Fibroblast of lung (primary cell): ENCODE data around the gene GPRC5C. TPM values are rescaled to one million over a fixed set of nuclear protein-coding genes. Genes with fewer than 3 reads are reported as not detected.

Experiments used
- DNase-seq, 2 donors: peaks; one replicate each; pipeline versions ENCODE4 v3.0.0 to v3.0.0-alpha.2; 2010; ENCODE audit warnings: low read depth in 2 of 2
- H2AFZ ChIP-seq: 2 replicates; pipeline ENCODE4 v1.5.1; 2012; ENCODE audit warnings: low read length, control low read depth, inconsistent platforms
- H3K27ac ChIP-seq: 2 replicates; pipeline ENCODE4 v1.5.1; 2011; ENCODE audit warnings: low read length, control low read depth; ENCODE audit not compliant: insufficient read depth
- H3K27me3 ChIP-seq: 2 replicates; pipeline ENCODE4 v1.5.1; 2011; ENCODE audit warnings: mild to moderate bottlenecking, low read length; ENCODE audit not compliant: control insufficient read depth, insufficient read depth
- H3K36me3 ChIP-seq: 2 replicates; pipeline ENCODE4 v1.5.1; 2011; ENCODE audit warnings: low read length; ENCODE audit not compliant: control insufficient read depth, insufficient read depth
- H3K4me1 ChIP-seq: 2 replicates; pipeline ENCODE4 v1.5.1; 2011; ENCODE audit warnings: low read length; ENCODE audit not compliant: control insufficient read depth, insufficient read depth; ENCODE audit errors: extremely low read depth
- H3K4me2 ChIP-seq: 2 replicates; pipeline ENCODE4 v1.5.1; 2011; ENCODE audit warnings: low read length, control low read depth; ENCODE audit not compliant: insufficient read depth; ENCODE audit errors: extremely low read depth
- H3K4me3 ChIP-seq, 4 experiments: fragments of 200-600 bp in 1 of 4; sonication (generic) in 1 of 4; replicated peaks in 1 of 4; 2 replicates each; pipeline ENCODE4 v1.5.1; 2011 to 2016; ENCODE audit warnings: low read length in 4 of 4, low read depth in 3 of 4, mild to moderate bottlenecking in 3 of 4, control low read depth in 2 of 4, inconsistent platforms in 1 of 4, mixed read lengths in 1 of 4; ENCODE audit not compliant: insufficient read depth in 1 of 4; ENCODE audit errors: control extremely low read depth in 1 of 4
- H3K79me2 ChIP-seq: 2 replicates; pipeline ENCODE4 v1.5.1; 2012; ENCODE audit warnings: mild to moderate bottlenecking, low read length, inconsistent platforms; ENCODE audit not compliant: control insufficient read depth, insufficient read depth
- H3K9ac ChIP-seq: 2 replicates; pipeline ENCODE4 v1.5.1; 2011; ENCODE audit warnings: mild to moderate bottlenecking, low read length, control low read depth; ENCODE audit not compliant: insufficient read depth
- H3K9me3 ChIP-seq: 2 replicates; pipeline ENCODE4 v1.5.1; 2012; ENCODE audit warnings: low read depth, low read length; ENCODE audit not compliant: control insufficient read depth, insufficient read depth
- H4K20me1 ChIP-seq: 2 replicates; pipeline ENCODE4 v1.5.1; 2011; ENCODE audit warnings: low read length; ENCODE audit not compliant: control insufficient read depth, insufficient read depth; ENCODE audit errors: extremely low read depth
- EZH2 ChIP-seq: IDR thresholded peaks from 2 replicates; pipeline ENCODE4 v1.5.1; 2012; ENCODE audit warnings: low read length, control low read depth, mild to moderate bottlenecking; ENCODE audit errors: missing control alignments
- polyA plus RNA-seq, 2 donors: library from polyadenylated mRNA; depleted of rRNA in 1 of 2; stranded (reverse) in 1 of 2; unstranded in 1 of 2; fragments of >200 nt; gene quantifications; 2 replicates each; pipeline ENCODE4 v1.2.1, GENCODE V29; 2011 to 2012; ENCODE audit warnings: missing spikeins in 1 of 2
- total RNA-seq: library from RNA; depleted of rRNA; stranded (reverse); fragments of >200 nt; gene quantifications from 2 replicates; pipeline ENCODE4 v1.2.1, GENCODE V29; 2014
- TF ChIP-seq, protein P1 (sequence below), 2 donors: IDR thresholded peaks in 1 of 2; conservative IDR thresholded peaks in 1 of 2; 1 replicate in 1 of 2; 2 replicates in 1 of 2; pipeline ENCODE4 v1.5.1; 2011 to 2012; ENCODE audit warnings: low read length in 2 of 2, control low read depth in 1 of 2, inconsistent platforms in 1 of 2, low read depth in 1 of 2, mild to moderate bottlenecking in 1 of 2

Gene GPRC5C
- total and polyA plus RNA-seq, 2 donors (not counting 1 experiment from before 2014, with no cell fraction given) = 0.11 to 1.5 TPM

DNA sequence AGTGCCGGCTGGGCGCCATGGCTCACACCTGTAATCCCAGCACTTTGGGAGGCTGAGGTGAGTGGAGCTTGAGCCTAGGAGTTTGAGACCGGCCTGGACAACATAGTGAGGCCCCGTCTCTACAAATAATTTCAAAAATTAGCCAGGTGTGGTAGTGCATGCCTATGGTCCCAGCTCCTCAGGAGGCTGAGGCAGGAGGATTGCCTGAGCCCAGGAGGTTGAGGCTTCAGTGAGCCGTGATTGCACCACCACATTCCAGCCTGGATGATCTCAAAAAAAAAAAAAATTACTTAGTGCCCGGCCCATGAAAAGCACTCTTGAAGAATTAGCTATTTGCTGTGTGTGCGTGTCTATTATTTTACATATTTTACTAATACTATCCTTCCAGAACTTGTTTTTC lies 9.6 kb downstream of the GPRC5C start:
- no peak overlapping the region for H3K27ac ChIP-seq
- no peaks in the 10 kb centered on the region for H3K79me2 ChIP-seq
- H3K27me3 ChIP-seq = no peaks in the 10 kb centered on the region
- H4K20me1 ChIP-seq = no peaks in the 10 kb centered on the region
- H3K36me3 ChIP-seq = no peaks in the 10 kb centered on the region
- no peaks in the 10 kb centered on the region for H3K9me3 ChIP-seq
- TF ChIP-seq, protein P1, sequence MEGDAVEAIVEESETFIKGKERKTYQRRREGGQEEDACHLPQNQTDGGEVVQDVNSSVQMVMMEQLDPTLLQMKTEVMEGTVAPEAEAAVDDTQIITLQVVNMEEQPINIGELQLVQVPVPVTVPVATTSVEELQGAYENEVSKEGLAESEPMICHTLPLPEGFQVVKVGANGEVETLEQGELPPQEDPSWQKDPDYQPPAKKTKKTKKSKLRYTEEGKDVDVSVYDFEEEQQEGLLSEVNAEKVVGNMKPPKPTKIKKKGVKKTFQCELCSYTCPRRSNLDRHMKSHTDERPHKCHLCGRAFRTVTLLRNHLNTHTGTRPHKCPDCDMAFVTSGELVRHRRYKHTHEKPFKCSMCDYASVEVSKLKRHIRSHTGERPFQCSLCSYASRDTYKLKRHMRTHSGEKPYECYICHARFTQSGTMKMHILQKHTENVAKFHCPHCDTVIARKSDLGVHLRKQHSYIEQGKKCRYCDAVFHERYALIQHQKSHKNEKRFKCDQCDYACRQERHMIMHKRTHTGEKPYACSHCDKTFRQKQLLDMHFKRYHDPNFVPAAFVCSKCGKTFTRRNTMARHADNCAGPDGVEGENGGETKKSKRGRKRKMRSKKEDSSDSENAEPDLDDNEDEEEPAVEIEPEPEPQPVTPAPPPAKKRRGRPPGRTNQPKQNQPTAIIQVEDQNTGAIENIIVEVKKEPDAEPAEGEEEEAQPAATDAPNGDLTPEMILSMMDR (conservative IDR thresholded peaks at IDR 0.05 in 1 of 2, IDR thresholded peaks at IDR 0.05 in 1 of 2; ENCODE audit: low read depth in 1 of 2, low read length in 2 of 2) = no peak
- no peak for TF ChIP-seq EZH2
- no peak overlapping the region for H2AFZ ChIP-seq
- no peak overlapping the region for H3K4me3 ChIP-seq
- no peak overlapping the region for H3K9ac ChIP-seq
- no peak overlapping the region for H3K4me2 ChIP-seq
- DNase-seq = no peak
- H3K4me1 ChIP-seq = no peaks in the 10 kb centered on the region

DNA sequence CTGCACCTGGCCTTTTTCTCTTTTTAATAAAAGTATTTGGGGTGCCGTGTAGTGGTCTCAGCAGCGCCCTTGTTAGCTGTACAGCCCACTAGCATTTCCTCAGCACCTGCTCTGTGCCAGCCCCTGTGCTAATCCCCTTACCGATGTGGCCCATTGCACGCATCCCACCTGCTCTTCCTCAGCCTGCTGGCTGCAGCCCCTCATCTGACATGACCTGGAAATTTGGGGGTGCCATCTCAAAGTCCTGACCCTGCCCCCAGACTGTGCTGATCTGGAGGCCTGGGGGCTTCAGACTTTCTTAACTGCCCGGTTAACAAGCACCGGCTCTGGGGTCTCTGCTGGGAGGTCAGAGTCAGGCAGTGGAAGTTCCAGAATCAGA lies 10.4 kb downstream of the GPRC5C start:
- Histone ChIP-seq H4K20me1 (no peaks in the 10 kb centered on the region), H3K79me2 (no peaks in the 10 kb centered on the region)
- no peak for DNase-seq

DNA sequence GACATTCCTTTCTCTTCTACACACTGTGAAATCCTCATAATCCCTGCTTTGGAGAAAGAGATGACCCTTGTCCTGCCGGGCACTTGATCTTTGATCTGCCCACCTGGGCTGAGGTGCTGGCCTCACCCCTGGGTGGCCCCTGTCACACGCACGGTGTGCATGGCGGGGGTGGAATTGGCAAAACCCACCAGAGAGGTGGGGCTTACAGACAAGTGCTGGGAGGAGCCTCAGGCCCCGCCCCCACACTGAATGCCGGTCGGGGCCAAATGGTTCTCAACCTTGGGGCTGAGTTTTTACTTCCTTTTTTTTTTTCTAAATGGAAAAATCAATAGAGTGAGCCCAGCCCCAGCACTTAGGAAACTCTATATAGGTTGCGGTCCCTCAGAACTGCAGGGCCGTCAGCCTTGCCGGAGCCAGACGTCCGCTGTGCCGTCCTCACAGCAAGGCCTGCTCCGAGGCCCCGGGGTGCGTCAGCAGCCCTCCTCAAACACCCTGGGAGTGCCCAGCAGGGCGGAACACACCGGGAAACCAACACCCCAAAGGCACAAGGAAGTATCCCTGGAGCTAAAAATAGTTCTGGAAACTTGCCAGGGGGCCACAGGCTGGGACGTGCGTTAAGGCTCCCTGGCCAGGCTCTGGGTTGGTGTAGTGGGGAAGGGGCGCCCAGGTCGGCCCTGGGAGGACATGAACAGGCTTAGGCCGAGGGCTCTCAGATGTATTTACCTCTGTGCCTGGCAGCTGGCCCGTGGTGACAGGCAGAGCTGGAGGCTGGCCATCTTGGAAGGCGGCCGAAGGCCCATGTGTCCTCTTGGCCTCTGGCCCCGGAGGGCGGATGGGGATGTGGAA lies 11.0 kb downstream of the GPRC5C start:
- Histone ChIP-seq H3K4me3 (no peak overlapping the region), H3K27me3 (no peaks in the 10 kb centered on the region), H3K27ac (no peak overlapping the region), H2AFZ (no peak overlapping the region), H3K79me2 (no peaks in the 10 kb centered on the region), H3K9ac (no peak overlapping the region), H3K36me3 (no peaks in the 10 kb centered on the region), H4K20me1 (no peaks in the 10 kb centered on the region), H3K4me1 (no peaks in the 10 kb centered on the region), H3K4me2 (no peak overlapping the region), H3K9me3 (no peaks in the 10 kb centered on the region)
- DNase-seq = peak in 1 of 2 donors; percentile 41
- TF ChIP-seq, protein P1 (conservative IDR thresholded peaks at IDR 0.05 in 1 of 2, IDR thresholded peaks at IDR 0.05 in 1 of 2; ENCODE audit: low read depth in 1 of 2, low read length in 2 of 2) = no peak
- no peak for TF ChIP-seq EZH2

More for the DNA sequence above, 10.4 kb downstream of the GPRC5C start:
- TF ChIP-seq, protein P1 (conservative IDR thresholded peaks at IDR 0.05 in 1 of 2, IDR thresholded peaks at IDR 0.05 in 1 of 2; ENCODE audit: low read depth in 1 of 2, low read length in 2 of 2) = no peak
- no peak for TF ChIP-seq EZH2
- Histone ChIP-seq H3K27me3 (no peaks in the 10 kb centered on the region), H3K4me1 (no peaks in the 10 kb centered on the region), H3K9ac (no peak overlapping the region), H3K4me3 (no peak overlapping the region), H3K9me3 (no peaks in the 10 kb centered on the region), H3K27ac (no peak overlapping the region), H3K36me3 (no peaks in the 10 kb centered on the region), H3K4me2 (no peak overlapping the region), H2AFZ (no peak overlapping the region)
